K562 (cell line): ENCODE data around the gene PLEKHG1. TPM values are rescaled to one million over a fixed set of nuclear protein-coding genes. Genes with fewer than 3 reads are reported as not detected.

ENCODE experiments used
- EZH2 ChIP-seq: IDR thresholded peaks from 2 replicates; pipeline ENCODE4 v1.6.1; 2012; ENCODE audit warnings: low read depth, mild to moderate bottlenecking, inconsistent platforms, low read length, borderline replicate concordance
- FOSL1 ChIP-seq: fragments of 200-800 bp; sonication (Bioruptor generic); conservative IDR thresholded peaks from 2 replicates; pipeline ENCODE4 v1.6.1; 2016; ENCODE audit warnings: missing genetic modification characterization, missing compliant biosample characterization
- HNRNPK ChIP-seq: fragments of 200-400 bp; formaldehyde crosslinking; IDR thresholded peaks from one replicate; pipeline ENCODE4 v1.6.1; 2018; ENCODE audit warnings: mild to moderate bottlenecking, low read depth, low read length; ENCODE audit not compliant: poor library complexity, severe bottlenecking
- KHSRP ChIP-seq: fragments of 450-650 bp; IDR thresholded peaks from 2 replicates; pipeline ENCODE4 v1.6.1; 2017
- SPI1 ChIP-seq: IDR thresholded peaks from 2 replicates; pipeline ENCODE4 v1.6.1; 2011; ENCODE audit warnings: low read depth, low read length, control low read depth, borderline replicate concordance
- SREBF1 ChIP-seq: fragments of 150-350 bp; IDR thresholded peaks from 2 replicates; pipeline ENCODE4 v1.6.1; 2014; ENCODE audit warnings: antibody characterized with exemption, low read depth, low read length, borderline replicate concordance
- XRCC3 ChIP-seq: fragments of 450-650 bp; IDR thresholded peaks from 2 replicates; pipeline ENCODE4 v1.6.1; 2017; ENCODE audit warnings: mild to moderate bottlenecking, moderate library complexity
- ZNF133 ChIP-seq: fragments of 250-450 bp; sonication (Bioruptor Pico); IDR thresholded peaks from 2 replicates; pipeline ENCODE4 v1.4.0; 2020; ENCODE audit warnings: mild to moderate bottlenecking
- ZZZ3 ChIP-seq: fragments of 450-650 bp; IDR thresholded peaks from 2 replicates; pipeline ENCODE4 v1.6.1; 2016; ENCODE audit warnings: antibody characterized with exemption, mild to moderate bottlenecking, moderate library complexity
- polyA plus RNA-seq, 8 experiments: library from polyadenylated mRNA; depleted of rRNA in 4 of 8; stranded (reverse) in 5 of 8; unstranded in 3 of 8; fragments of >200 nt; fragmentation: Nextera tagmentation in 2 of 8; fragmentation: Illumina TruSeq in 1 of 8; extraction: Ambion mirVana in 2 of 8; extraction: Trizol in 1 of 8; gene quantifications; 2 replicates each; pipeline versions ENCODE4 v1.2.1 to v1.2.3, GENCODE V29; 2011 to 2014; ENCODE audit warnings: inconsistent platforms in 1 of 8, missing spikeins in 1 of 8
- total RNA-seq, 7 experiments: library from RNA; depleted of rRNA in 6 of 7; stranded (reverse); fragments of >200 nt in 6 of 7; fragmentation: Illumina TruSeq in 2 of 7; extraction: Trizol in 2 of 7; gene quantifications; 2 replicates each; pipeline versions ENCODE4 v1.2.1 to v1.2.3, GENCODE V29; 2011 to 2021; ENCODE audit warnings: low replicate concordance in 1 of 7
- TF ChIP-seq, protein P1 (sequence below): sonication (generic); formaldehyde crosslinking; IDR thresholded peaks from 2 replicates; pipeline ENCODE4 v1.8.0; 2023; ENCODE audit warnings: missing genetic modification reagents, mild to moderate bottlenecking, borderline replicate concordance
- TF ChIP-seq, protein P2 (sequence below), 2 experiments: fragments of 450-650 bp in 1 of 2; sonication (generic) in 1 of 2; formaldehyde crosslinking in 1 of 2; IDR thresholded peaks; 2 replicates each; pipeline versions ENCODE4 v1.7.1 to v1.9.0; 2016 to 2022; ENCODE audit warnings: inconsistent platforms in 1 of 2, mild to moderate bottlenecking in 1 of 2, missing genetic modification reagents in 1 of 2
- TF ChIP-seq, protein P3 (sequence below): fragments of 450-650 bp; formaldehyde crosslinking; IDR thresholded peaks from 2 replicates; pipeline ENCODE4 v1.4.0; 2022; ENCODE audit warnings: mild to moderate bottlenecking, moderate library complexity

Gene PLEKHG1
- total and polyA plus RNA-seq, 9 of the 15 experiments (the other 6 are each of a cell fraction or from before 2014, with no cell fraction given), result 0.03 to 0.16 (median 0.03) TPM; not detected in 6

DNA sequence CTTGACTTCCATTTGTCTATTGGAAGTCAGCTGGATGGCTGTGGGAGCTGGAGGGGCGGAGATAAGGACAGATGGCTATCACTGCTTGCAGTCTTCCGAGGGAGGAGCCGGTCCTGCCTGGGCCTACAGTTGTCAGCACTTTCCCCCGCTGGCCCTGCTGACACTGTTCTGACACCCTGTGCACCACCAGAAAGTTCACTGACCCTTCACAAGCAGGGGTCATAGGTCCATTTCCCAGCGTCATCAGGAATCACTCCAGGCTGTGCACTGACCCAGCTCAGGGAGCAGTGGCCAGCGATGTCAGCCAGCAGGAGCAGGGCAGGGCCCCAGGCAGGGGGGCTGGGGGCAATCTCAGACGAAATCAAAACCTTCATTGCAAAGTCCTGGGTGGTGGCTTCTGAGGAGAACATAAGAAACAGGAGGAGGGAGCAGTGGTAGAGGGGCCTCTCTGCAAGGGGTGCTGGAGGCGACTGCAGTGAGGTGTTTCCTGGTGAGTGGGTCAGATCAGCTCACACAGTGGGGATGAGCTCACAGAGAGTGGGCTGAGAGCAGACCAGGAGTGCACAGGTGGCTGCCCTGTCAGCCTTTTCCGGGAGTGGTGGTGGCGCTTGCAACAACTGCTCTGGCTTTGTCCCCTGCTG lies 26.5 kb upstream of the PLEKHG1 start (continued):
- TF ChIP-seq, protein P1, sequence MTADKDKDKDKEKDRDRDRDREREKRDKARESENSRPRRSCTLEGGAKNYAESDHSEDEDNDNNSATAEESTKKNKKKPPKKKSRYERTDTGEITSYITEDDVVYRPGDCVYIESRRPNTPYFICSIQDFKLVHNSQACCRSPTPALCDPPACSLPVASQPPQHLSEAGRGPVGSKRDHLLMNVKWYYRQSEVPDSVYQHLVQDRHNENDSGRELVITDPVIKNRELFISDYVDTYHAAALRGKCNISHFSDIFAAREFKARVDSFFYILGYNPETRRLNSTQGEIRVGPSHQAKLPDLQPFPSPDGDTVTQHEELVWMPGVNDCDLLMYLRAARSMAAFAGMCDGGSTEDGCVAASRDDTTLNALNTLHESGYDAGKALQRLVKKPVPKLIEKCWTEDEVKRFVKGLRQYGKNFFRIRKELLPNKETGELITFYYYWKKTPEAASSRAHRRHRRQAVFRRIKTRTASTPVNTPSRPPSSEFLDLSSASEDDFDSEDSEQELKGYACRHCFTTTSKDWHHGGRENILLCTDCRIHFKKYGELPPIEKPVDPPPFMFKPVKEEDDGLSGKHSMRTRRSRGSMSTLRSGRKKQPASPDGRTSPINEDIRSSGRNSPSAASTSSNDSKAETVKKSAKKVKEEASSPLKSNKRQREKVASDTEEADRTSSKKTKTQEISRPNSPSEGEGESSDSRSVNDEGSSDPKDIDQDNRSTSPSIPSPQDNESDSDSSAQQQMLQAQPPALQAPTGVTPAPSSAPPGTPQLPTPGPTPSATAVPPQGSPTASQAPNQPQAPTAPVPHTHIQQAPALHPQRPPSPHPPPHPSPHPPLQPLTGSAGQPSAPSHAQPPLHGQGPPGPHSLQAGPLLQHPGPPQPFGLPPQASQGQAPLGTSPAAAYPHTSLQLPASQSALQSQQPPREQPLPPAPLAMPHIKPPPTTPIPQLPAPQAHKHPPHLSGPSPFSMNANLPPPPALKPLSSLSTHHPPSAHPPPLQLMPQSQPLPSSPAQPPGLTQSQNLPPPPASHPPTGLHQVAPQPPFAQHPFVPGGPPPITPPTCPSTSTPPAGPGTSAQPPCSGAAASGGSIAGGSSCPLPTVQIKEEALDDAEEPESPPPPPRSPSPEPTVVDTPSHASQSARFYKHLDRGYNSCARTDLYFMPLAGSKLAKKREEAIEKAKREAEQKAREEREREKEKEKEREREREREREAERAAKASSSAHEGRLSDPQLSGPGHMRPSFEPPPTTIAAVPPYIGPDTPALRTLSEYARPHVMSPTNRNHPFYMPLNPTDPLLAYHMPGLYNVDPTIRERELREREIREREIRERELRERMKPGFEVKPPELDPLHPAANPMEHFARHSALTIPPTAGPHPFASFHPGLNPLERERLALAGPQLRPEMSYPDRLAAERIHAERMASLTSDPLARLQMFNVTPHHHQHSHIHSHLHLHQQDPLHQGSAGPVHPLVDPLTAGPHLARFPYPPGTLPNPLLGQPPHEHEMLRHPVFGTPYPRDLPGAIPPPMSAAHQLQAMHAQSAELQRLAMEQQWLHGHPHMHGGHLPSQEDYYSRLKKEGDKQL (CRISPR knock-in tag), result no peak
- TF ChIP-seq ZZZ3 (no peak), FOSL1 (tag) (peak; percentile 33; the same call in 1 of the 2 replicates), HNRNPK (no peak), XRCC3 (no peak), SREBF1 (no peak), SPI1 (no peak), KHSRP (no peak), ZNF133 (CRISPR knock-in tag) (no peak), EZH2 (no peak)
- TF ChIP-seq, protein P2, sequence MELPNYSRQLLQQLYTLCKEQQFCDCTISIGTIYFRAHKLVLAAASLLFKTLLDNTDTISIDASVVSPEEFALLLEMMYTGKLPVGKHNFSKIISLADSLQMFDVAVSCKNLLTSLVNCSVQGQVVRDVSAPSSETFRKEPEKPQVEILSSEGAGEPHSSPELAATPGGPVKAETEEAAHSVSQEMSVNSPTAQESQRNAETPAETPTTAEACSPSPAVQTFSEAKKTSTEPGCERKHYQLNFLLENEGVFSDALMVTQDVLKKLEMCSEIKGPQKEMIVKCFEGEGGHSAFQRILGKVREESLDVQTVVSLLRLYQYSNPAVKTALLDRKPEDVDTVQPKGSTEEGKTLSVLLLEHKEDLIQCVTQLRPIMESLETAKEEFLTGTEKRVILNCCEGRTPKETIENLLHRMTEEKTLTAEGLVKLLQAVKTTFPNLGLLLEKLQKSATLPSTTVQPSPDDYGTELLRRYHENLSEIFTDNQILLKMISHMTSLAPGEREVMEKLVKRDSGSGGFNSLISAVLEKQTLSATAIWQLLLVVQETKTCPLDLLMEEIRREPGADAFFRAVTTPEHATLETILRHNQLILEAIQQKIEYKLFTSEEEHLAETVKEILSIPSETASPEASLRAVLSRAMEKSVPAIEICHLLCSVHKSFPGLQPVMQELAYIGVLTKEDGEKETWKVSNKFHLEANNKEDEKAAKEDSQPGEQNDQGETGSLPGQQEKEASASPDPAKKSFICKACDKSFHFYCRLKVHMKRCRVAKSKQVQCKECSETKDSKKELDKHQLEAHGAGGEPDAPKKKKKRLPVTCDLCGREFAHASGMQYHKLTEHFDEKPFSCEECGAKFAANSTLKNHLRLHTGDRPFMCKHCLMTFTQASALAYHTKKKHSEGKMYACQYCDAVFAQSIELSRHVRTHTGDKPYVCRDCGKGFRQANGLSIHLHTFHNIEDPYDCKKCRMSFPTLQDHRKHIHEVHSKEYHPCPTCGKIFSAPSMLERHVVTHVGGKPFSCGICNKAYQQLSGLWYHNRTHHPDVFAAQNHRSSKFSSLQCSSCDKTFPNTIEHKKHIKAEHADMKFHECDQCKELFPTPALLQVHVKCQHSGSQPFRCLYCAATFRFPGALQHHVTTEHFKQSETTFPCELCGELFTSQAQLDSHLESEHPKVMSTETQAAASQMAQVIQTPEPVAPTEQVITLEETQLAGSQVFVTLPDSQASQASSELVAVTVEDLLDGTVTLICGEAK (IDR thresholded peaks at IDR 0.05), result no peak
- TF ChIP-seq, protein P2 (CRISPR knock-in tag; IDR thresholded peaks at IDR 0.05), result no peak
- TF ChIP-seq, protein P3, sequence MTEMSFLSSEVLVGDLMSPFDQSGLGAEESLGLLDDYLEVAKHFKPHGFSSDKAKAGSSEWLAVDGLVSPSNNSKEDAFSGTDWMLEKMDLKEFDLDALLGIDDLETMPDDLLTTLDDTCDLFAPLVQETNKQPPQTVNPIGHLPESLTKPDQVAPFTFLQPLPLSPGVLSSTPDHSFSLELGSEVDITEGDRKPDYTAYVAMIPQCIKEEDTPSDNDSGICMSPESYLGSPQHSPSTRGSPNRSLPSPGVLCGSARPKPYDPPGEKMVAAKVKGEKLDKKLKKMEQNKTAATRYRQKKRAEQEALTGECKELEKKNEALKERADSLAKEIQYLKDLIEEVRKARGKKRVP (CRISPR knock-in tag), result no peak
